GM20000 (cell line): Measurements from ENCODE around the gene PDIA3.

Source experiments
- DNase-seq: peaks from one replicate; pipeline ENCODE4 v3.0.0; 2012; ENCODE audit warnings: low spot score
- TF ChIP-seq, protein P1 (sequence below): IDR thresholded peaks from 2 replicates; pipeline ENCODE4 v1.5.1; 2012; ENCODE audit warnings: mild to moderate bottlenecking, control low read depth; ENCODE audit errors: extremely low read depth, missing control alignments

PDIA3 gene

DNA sequence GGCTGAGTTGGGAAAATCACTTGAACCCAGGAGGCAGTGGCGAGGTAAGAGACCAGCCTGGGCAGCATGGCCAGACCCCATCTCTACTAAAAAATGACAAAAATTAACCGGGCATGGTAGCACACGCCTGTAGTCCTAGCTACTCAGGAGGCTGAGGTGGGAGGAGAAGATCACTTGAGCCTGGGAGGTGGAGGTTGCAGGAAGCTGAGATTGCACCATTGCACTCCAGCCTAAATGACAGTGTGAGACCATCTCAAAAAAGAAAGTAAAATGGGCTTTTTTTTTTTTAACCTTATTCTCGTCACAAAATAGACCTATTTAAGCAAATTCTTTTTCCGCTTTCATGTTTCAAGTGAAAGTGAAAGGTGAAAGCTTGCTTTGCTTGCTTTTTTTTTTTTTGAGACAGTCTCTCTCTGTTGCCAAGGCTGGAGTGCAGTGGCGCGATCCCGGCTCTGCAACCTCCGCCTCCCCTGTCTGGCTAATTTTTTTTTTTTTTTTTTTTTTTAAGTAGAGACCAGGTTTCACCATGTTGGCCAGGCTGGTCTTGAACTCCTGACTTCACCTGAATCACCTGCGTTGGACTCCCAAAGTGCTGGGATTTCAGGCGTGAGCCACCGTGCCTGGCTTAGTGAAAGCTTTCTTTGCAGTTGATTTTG lies 3.6 kb downstream of the PDIA3 start:
- TF ChIP-seq, protein P1, sequence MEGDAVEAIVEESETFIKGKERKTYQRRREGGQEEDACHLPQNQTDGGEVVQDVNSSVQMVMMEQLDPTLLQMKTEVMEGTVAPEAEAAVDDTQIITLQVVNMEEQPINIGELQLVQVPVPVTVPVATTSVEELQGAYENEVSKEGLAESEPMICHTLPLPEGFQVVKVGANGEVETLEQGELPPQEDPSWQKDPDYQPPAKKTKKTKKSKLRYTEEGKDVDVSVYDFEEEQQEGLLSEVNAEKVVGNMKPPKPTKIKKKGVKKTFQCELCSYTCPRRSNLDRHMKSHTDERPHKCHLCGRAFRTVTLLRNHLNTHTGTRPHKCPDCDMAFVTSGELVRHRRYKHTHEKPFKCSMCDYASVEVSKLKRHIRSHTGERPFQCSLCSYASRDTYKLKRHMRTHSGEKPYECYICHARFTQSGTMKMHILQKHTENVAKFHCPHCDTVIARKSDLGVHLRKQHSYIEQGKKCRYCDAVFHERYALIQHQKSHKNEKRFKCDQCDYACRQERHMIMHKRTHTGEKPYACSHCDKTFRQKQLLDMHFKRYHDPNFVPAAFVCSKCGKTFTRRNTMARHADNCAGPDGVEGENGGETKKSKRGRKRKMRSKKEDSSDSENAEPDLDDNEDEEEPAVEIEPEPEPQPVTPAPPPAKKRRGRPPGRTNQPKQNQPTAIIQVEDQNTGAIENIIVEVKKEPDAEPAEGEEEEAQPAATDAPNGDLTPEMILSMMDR, result no peak
- peak; percentile 74 for DNase-seq

DNA sequence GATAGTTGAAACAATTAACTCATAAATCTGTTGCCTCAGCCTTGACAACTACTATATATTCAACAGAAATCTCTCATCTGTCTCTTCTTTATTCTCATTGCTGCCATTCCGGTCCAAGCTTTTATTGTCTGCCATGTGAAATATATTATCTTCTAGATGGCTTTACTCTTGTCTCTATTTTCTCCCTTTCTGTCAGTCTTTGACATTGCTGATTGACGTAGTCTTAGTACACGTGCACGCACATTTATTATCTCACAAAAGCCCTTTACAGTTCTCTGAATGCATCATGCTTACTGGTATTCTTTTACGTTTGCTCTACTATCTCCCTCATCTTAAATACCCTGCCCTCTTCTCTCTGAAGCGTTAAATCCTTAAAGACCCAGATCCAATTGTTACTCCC lies 5.6 kb downstream of the PDIA3 start:
- TF ChIP-seq, protein P1, result no peak
- DNase-seq, result no peak

DNA sequence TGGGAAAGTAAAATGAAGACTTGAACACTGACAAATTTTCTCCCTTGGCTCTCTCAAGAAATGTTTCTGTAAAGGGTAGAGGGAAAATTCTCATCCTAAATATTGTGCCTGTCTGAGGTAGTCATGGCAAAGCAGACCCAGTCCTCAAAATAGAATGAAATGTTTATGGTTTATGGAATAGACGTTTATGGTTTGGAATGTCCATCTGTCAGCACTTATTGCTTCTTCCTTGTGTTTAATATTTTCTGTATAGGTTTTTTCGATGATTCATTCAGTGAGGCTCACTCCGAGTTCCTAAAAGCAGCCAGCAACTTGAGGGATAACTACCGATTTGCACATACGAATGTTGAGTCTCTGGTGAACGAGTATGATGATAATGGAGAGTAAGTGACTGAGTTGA lies 16.6 kb downstream of the PDIA3 start:
- TF ChIP-seq, protein P1, result no peak
- DNase-seq, result no peak

DNA sequence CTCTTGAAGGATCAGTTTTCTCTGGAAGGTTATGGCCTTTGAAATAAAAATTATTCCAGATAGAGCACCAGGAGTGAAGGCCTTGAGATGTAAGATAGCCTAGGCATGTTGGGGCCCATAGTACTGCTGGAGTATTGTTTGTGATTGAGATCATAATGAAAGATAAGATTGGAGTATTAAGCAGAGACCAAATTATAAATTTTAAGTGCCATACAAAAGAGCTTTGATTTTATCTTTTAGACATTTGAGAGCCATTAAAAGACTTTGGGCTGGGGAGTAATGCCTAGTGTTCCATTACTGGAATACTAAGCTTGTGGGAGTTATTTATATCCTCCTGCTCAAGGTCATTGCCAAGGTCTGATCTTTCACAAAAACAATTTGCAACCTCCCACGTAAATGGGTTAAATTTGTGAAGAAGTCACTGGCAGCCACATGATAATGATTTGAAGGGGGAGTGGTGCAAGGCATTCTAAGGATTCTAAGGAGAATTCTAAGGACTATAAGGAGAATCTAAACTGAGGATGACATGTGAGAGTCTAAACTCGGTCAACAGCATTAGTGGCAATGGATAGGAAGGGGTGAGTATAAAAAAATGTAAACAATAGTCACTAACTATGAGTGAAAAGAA lies 17.7 kb downstream of the PDIA3 start:
- TF ChIP-seq, protein P1, result no peak
- DNase-seq, result no peak

DNA sequence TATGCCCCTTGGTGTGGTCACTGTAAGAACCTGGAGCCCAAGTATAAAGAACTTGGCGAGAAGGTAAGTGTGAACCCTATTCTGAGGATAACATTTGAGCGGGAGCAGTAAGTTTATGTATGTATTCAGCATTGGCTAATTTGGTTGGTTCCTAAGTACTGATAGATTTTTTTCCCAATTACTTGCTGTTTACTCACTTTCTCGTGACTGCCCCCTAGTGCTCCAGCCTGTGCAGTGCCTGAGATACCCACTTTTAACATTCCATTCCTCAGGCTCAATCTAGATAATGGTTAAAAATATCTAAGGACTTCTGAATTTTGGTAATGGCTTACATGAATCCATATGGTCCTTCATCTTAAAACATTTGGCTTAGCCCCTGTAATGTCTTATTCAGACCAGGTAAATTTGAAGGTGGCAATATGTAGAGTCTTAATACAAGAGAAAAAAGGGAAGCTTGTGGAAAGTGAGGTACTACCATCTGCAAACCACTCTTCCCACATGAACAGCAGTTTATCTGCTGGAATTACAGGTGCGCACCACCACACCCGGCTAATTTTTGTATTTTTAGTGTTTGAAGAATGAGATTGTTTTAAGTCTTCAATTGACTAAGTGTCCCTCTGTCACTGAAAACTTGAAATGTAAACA lies 23.5 kb downstream of the PDIA3 start:
- peak; percentile 47 for DNase-seq
- TF ChIP-seq, protein P1, result peak; percentile 93

DNA sequence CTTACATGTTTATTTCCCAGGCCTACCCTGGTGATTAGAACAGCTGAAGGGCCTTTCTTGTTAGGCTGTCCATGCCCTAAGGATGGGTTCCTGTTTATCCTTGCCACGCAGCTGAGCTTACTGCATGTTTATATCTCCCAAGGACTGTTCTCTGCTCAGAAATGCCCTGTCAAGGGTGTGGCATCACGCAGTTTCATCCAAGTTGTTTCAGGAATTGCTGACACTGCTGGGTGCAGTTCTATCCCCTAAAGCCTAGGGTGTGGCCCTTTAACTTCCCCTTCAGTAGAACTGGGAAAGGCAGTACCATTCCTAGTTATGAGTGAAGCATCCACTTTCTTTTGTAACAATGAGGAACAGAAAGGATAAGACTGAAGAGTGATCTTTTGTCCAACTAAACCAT lies 25.6 kb downstream of the PDIA3 start:
- no peak for DNase-seq
- TF ChIP-seq, protein P1, result no peak

DNA sequence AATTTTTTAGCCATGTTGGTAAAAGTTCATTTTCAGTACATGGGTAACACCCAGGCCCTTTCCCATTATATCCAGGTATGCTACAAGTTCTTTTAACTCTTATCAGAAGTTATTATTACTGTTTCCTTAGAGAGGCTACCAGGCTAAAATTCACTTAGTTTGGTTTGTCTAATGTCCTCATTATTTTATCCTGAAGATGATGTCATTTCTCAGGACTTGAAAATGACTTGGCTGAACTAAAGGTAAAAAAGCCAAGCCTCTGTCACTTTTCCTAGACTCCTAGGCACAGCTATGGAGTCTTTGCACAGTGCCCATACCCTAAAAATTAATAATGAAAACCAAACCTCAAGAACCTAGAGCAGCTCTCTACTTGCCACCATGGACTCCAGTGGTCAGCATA lies 26.4 kb downstream of the PDIA3 start:
- TF ChIP-seq, protein P1, result no peak
- no peak for DNase-seq
